Measurements from ENCODE around the gene RAB37. TPM values are rescaled to one million over a fixed set of nuclear protein-coding genes. Genes with fewer than 3 reads are reported as not detected.

RAB37 gene
- total RNA-seq, 4 donors from 2014 or later: under 0.01 to 5.0 (median 1.7) TPM

DNA sequence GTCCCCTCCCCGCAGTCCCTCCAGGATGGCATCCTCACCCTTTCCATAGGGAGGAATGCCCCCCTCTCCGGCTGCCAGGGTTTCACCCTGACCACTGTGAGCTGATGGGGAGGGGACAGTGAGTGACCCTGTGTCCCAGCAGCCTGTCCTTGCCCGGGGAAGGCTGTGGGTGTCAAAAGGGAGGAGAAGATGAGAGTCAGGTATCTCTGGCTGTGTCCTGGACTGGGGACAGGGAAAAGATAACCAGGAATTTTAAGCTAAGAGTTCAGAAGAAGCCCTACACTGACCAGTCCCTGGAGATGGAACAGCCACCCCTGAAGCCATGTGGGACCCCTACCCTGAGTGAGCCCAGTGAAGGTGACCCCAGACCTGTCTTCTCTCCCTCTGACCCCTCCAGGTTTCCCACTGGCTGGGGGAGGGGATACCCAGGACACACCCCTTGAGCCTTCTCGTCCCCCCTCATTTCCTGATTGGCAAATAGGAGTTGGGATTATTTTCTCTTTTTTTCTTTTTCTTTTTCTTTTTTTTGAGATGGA, 27.8 kb downstream of the RAB37 start:
- H3K4me3 ChIP-seq: no peak overlapping the region
- H3K36me3 ChIP-seq: no peaks in the 10 kb centered on the region
- H3K27me3 ChIP-seq: no peaks in the 10 kb centered on the region
- no peak for DNase-seq
- TF ChIP-seq POLR2A (IDR thresholded peaks at IDR 0.05): no peak
- TF ChIP-seq, protein P1, sequence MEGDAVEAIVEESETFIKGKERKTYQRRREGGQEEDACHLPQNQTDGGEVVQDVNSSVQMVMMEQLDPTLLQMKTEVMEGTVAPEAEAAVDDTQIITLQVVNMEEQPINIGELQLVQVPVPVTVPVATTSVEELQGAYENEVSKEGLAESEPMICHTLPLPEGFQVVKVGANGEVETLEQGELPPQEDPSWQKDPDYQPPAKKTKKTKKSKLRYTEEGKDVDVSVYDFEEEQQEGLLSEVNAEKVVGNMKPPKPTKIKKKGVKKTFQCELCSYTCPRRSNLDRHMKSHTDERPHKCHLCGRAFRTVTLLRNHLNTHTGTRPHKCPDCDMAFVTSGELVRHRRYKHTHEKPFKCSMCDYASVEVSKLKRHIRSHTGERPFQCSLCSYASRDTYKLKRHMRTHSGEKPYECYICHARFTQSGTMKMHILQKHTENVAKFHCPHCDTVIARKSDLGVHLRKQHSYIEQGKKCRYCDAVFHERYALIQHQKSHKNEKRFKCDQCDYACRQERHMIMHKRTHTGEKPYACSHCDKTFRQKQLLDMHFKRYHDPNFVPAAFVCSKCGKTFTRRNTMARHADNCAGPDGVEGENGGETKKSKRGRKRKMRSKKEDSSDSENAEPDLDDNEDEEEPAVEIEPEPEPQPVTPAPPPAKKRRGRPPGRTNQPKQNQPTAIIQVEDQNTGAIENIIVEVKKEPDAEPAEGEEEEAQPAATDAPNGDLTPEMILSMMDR (IDR thresholded peaks at IDR 0.05): no peak
- intact Hi-C loops (cut with DNase I; ENCODE audit: low total_unique reads): no loop called here
- H3K4me1 ChIP-seq: no peaks in the 10 kb centered on the region
- no peaks in the 10 kb centered on the region for H3K9me3 ChIP-seq
- H3K27ac ChIP-seq: no peak overlapping the region

DNA sequence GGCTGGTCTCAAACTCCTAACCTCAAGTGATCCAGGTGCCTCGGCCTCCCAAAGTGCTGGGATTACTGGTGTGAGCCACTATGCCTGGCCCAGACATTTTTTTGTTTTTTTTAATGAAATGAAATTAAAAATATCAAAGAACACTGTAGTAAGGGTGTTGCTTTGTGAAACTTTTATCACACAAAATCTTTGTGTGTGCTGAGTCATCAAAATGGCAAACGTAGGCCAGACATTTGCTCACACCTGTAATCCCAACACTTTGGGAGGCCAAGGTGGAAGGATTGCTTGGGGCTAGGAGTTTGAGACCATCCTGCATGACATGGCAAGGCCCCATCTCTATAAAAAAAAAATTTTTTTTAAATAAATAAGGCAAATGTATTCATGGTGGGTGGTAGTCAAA, 29.4 kb downstream of the RAB37 start:
- no peak overlapping the region for H3K27ac ChIP-seq
- no peak for TF ChIP-seq POLR2A (IDR thresholded peaks at IDR 0.05)
- TF ChIP-seq, protein P1 (IDR thresholded peaks at IDR 0.05): no peak
- intact Hi-C loops (cut with DNase I; ENCODE audit: low total_unique reads): no loop called here
- H3K36me3 ChIP-seq: no peaks in the 10 kb centered on the region
- H3K4me1 ChIP-seq: no peaks in the 10 kb centered on the region
- no peaks in the 10 kb centered on the region for H3K9me3 ChIP-seq
- H3K4me3 ChIP-seq: no peak overlapping the region
- H3K27me3 ChIP-seq: no peaks in the 10 kb centered on the region
- DNase-seq: no peak

DNA sequence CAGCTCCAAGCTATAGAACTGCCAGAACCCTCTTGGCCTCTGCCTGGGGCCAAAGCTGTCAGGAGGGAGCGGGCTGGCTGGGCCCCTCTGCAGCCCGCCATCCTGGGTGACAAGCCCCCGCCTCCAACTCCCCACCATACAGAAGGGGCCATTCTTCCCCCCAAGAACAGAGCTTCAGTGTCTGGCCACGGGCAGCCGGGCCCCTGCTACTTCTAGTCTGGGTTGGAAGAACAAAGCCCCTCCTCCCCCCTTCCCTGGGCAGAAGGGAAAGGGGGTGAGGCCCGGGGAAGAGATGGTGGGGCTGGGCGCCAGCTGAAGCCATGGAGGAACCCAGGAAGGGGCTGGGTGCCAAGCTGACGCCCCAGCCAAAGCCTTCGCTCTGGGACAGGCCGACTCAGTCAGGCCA, 30.1 kb downstream of the RAB37 start:
- TF ChIP-seq, protein P1 (IDR thresholded peaks at IDR 0.05): no peak
- TF ChIP-seq POLR2A (IDR thresholded peaks at IDR 0.05): no peak
- Histone ChIP-seq H3K27ac (no peak overlapping the region), H3K4me3 (no peak overlapping the region), H3K4me1 (no peaks in the 10 kb centered on the region), H3K27me3 (no peaks in the 10 kb centered on the region), H3K9me3 (no peaks in the 10 kb centered on the region), H3K36me3 (no peaks in the 10 kb centered on the region)
- no peak for DNase-seq
- intact Hi-C loops (cut with DNase I; ENCODE audit: low total_unique reads): no loop called here

DNA sequence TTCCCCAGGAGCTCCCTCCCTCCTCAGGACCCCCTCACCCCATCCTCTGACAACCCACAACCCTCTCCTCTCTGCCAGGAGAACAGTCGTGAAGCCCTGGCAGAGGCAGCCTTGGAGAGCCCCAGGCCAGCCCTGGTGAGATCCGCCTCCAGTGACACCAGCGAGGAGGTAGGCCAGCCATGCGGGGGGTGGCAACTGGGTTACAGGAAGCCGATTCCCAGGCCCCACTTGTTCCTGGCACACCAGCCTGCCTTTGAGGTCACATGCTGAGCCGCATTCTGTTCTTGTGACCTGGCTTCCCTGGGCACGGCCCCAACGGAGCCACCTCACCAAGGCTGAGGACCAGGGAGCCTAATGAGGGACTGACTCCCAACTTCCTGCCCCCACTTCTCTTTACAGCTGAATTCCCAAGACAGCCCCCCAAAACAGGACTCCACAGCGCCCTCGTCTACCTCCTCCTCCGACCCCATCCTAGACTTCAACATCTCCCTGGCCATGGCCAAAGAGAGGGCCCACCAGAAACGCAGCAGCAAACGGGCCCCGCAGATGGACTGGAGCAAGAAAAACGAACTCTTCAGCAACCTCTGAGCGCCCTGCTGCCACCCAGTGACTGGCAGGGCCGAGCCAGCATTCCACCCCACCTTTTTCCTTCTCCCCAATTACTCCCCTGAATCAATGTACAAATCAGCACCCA, 31.2 kb downstream of the RAB37 start:
- intact Hi-C loops (cut with DNase I; ENCODE audit: low total_unique reads): no loop called here
- no peaks in the 10 kb centered on the region for H3K9me3 ChIP-seq
- H3K36me3 ChIP-seq: no peaks in the 10 kb centered on the region
- H3K4me1 ChIP-seq: no peaks in the 10 kb centered on the region
- no peaks in the 10 kb centered on the region for H3K27me3 ChIP-seq
- TF ChIP-seq, protein P1 (IDR thresholded peaks at IDR 0.05): no peak
- TF ChIP-seq POLR2A (IDR thresholded peaks at IDR 0.05): no peak
- DNase-seq: no peak
- no peak overlapping the region for H3K4me3 ChIP-seq
- H3K27ac ChIP-seq: no peak overlapping the region

DNA sequence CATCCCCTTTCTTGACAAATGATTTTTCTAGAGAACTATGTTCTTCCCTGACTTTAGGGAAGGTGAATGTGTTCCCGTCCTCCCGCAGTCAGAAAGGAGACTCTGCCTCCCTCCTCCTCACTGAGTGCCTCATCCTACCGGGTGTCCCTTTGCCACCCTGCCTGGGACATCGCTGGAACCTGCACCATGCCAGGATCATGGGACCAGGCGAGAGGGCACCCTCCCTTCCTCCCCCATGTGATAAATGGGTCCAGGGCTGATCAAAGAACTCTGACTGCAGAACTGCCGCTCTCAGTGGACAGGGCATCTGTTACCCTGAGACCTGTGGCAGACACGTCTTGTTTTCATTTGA, 31.7 kb downstream of the RAB37 start:
- Histone ChIP-seq H3K27ac (no peak overlapping the region), H3K27me3 (no peaks in the 10 kb centered on the region), H3K9me3 (no peaks in the 10 kb centered on the region), H3K36me3 (no peaks in the 10 kb centered on the region), H3K4me3 (no peak overlapping the region), H3K4me1 (no peaks in the 10 kb centered on the region)
- intact Hi-C loops (cut with DNase I; ENCODE audit: low total_unique reads): no loop called here
- TF ChIP-seq, protein P1 (IDR thresholded peaks at IDR 0.05): no peak
- TF ChIP-seq POLR2A (IDR thresholded peaks at IDR 0.05): no peak
- DNase-seq: no peak
